HG03045 (cell line): ENCODE data around the gene GATA1.

Source experiments
- ATAC-seq: cut with Tn5 transposase; IDR thresholded peaks from one replicate; pipeline ENCODE4 v1.9.1; 2021; ENCODE audit warnings: mild to moderate bottlenecking, moderate library complexity; ENCODE audit not compliant: unreplicated experiment

Gene GATA1

GRCh38 chrX:48786341-48786800 is at the start of gene GATA1:
Gene GATA1, plus strand, starts transcription at chrX:48786590. Its CDS starts 4,520 bp downstream, at chrX:48791110.
- no peak for ATAC-seq

- no peak for ATAC-seq
These were observed 49.5 kb upstream of the GATA1 start for GRCh38 chrX:48736878-48737212.

- ATAC-seq: peak; percentile 99
These were observed 49.0 kb upstream of the GATA1 start for GRCh38 chrX:48737213-48737938.

GRCh38 chrX:48737940-48738339 is 48.5 kb upstream of the GATA1 start:
- ATAC-seq: no peak

- no peak for ATAC-seq
These were observed 44.6 kb upstream of the GATA1 start for GRCh38 chrX:48741834-48742233.

GRCh38 chrX:48745222-48745621 is 41.2 kb upstream of the GATA1 start:
- no peak for ATAC-seq

GRCh38 chrX:48747415-48748016 is 38.9 kb upstream of the GATA1 start:
- no peak for ATAC-seq

- ATAC-seq: no peak
These were observed 37.2 kb upstream of the GATA1 start for GRCh38 chrX:48749182-48749581.

GRCh38 chrX:48751343-48751742 is 35.0 kb upstream of the GATA1 start:
- ATAC-seq: no peak

GRCh38 chrX:48752498-48752897 is 33.9 kb upstream of the GATA1 start:
- ATAC-seq: no peak

GRCh38 chrX:48753708-48754228 is 32.6 kb upstream of the GATA1 start:
- no peak for ATAC-seq

GRCh38 chrX:48754238-48754637 is 32.2 kb upstream of the GATA1 start:
- no peak for ATAC-seq

- ATAC-seq: no peak
These were observed 24.5 kb upstream of the GATA1 start, which contains the start of gene GLOD5 for GRCh38 chrX:48761674-48762471. Gene GLOD5, plus strand, starts transcription at chrX:48761747. Its CDS starts 44 bp downstream, at chrX:48761791.

- no peak for ATAC-seq
These were observed 17.2 kb upstream of the GATA1 start for GRCh38 chrX:48769230-48769629.

- ATAC-seq: no peak
These were observed 16.1 kb upstream of the GATA1 start for GRCh38 chrX:48770296-48770695.

GRCh38 chrX:48772602-48773001 is 13.8 kb upstream of the GATA1 start:
- ATAC-seq: no peak

GRCh38 chrX:48776818-48777439 is 9.5 kb upstream of the GATA1 start:
- no peak for ATAC-seq

GRCh38 chrX:48779399-48779798 is 7.0 kb upstream of the GATA1 start:
- no peak for ATAC-seq

- no peak for ATAC-seq
These were observed 4.7 kb upstream of the GATA1 start for GRCh38 chrX:48781705-48782104.

GRCh38 chrX:48782216-48782615 is 4.2 kb upstream of the GATA1 start:
- no peak for ATAC-seq

GRCh38 chrX:48782795-48783194 is 3.6 kb upstream of the GATA1 start:
- ATAC-seq: no peak
